Panc1 (cell line): ENCODE measurements around the gene TMEM8B. TPM values are rescaled to one million over a fixed set of nuclear protein-coding genes. Genes with fewer than 3 reads are reported as not detected.

ENCODE experiments used
- ATAC-seq: fragments of 200-7000 bp; cut with Tn5 transposase; 2 replicates; pipeline ENCODE4 v1.9.1; 2020; ENCODE audit warnings: mild to moderate bottlenecking, moderate library complexity
- BruUV-seq: library from RNA; stranded (reverse); fragments of 400-500 nt; replicated peaks from 2 replicates; lab custom pipeline; 2021; lab: Mats Ljungman, UMichigan
- CTCF ChIA-PET: fragments of 300-600 bp; sonication (Branson Sonifier 250); formaldehyde crosslinking; loops from one replicate; lab custom pipeline; 2022; ENCODE audit warnings: antibody characterized with exemption; lab: Charles Lee
- POLR2A ChIA-PET: fragments of 300-600 bp; sonication (Branson Sonifier 250); formaldehyde crosslinking; loops from one replicate; lab custom pipeline; 2022; ENCODE audit warnings: antibody characterized with exemption; lab: Charles Lee
- DNase-seq: peaks from one replicate; pipeline ENCODE4 v3.0.0-alpha.2; 2010; ENCODE audit warnings: low read depth, low spot score
- H3K27ac ChIP-seq: 2 replicates; pipeline ENCODE4 v1.5.1; 2011; ENCODE audit warnings: mild to moderate bottlenecking, low read length, inconsistent platforms
- H3K27me3 ChIP-seq: fragments of 200-500 bp; sonication (Bioruptor generic); 2 replicates; pipeline ENCODE4 v1.6.0; 2014; ENCODE audit warnings: low read length, inconsistent platforms; ENCODE audit not compliant: control insufficient read depth, insufficient read depth
- H3K36me3 ChIP-seq: fragments of 200-500 bp; sonication (Bioruptor generic); 2 replicates; pipeline ENCODE4 v1.5.1; 2014; ENCODE audit warnings: inconsistent platforms, mild to moderate bottlenecking, low read length, moderate library complexity; ENCODE audit not compliant: control insufficient read depth, insufficient read depth
- H3K4me1 ChIP-seq: 2 replicates; pipeline ENCODE4 v1.5.1; 2011; ENCODE audit warnings: inconsistent platforms, mild to moderate bottlenecking, low read length, moderate library complexity; ENCODE audit not compliant: control insufficient read depth, insufficient read depth
- H3K4me3 ChIP-seq, 2 experiments: 2 replicates each; pipeline ENCODE4 v1.5.1; 2011 to 2012; ENCODE audit warnings: low read depth in 2 of 2, low read length in 2 of 2, mild to moderate bottlenecking in 2 of 2, inconsistent platforms in 1 of 2, moderate library complexity in 1 of 2
- H3K9me3 ChIP-seq: fragments of 200-500 bp; sonication (Bioruptor generic); 2 replicates; pipeline ENCODE4 v1.5.1; 2014; ENCODE audit warnings: low read depth, mild to moderate bottlenecking, inconsistent platforms, low read length, moderate library complexity; ENCODE audit not compliant: control insufficient read depth, insufficient read depth
- POLR2AphosphoS5 ChIP-seq: IDR thresholded peaks from 2 replicates; pipeline ENCODE4 v1.6.1; 2012; ENCODE audit warnings: mild to moderate bottlenecking, low read depth, low read length, moderate library complexity
- SIN3A ChIP-seq: IDR thresholded peaks from 2 replicates; pipeline ENCODE4 v1.6.1; 2012; ENCODE audit warnings: low read depth, mild to moderate bottlenecking, low read length, moderate library complexity, borderline replicate concordance; ENCODE audit not compliant: insufficient read depth
- TCF7L2 ChIP-seq: IDR thresholded peaks from 2 replicates; pipeline ENCODE4 v1.6.1; 2011; ENCODE audit warnings: mild to moderate bottlenecking, low read depth, low read length, inconsistent platforms
- in situ Hi-C: cut with HindIII; loops from 2 replicates; pipeline ENCODE4 v1.10.0; 2016; ENCODE audit warnings: low sequenced_read_pairs, low pct_unique_long_range_greater_than_20kb
- intact Hi-C: fragments of 100-400 bp; cut with micrococcal nuclease; formaldehyde crosslinking; loops from one replicate; pipeline ENCODE4 v1.10.0; 2022; ENCODE audit not compliant: unreplicated experiment
- total RNA-seq: library from RNA; stranded (reverse); gene quantifications from one replicate; pipeline ENCODE4 v1.2.1, GENCODE V29; 2021; ENCODE audit not compliant: unreplicated experiment
- TF ChIP-seq, protein P1 (sequence below), 2 experiments: IDR thresholded peaks; 2 replicates each; pipeline ENCODE4 v1.6.1; 2011 to 2012; ENCODE audit warnings: low read depth in 2 of 2, control low read depth in 1 of 2, low read length in 1 of 2, mild to moderate bottlenecking in 1 of 2, moderate library complexity in 1 of 2; ENCODE audit not compliant: insufficient read depth in 1 of 2
- TF ChIP-seq, protein P2 (sequence below): fragments of 450-650 bp; IDR thresholded peaks from 2 replicates; pipeline ENCODE4 v1.5.1; 2017; ENCODE audit warnings: mild to moderate bottlenecking

The TMEM8B gene
- total RNA-seq, 1 experiment from 2014 or later, result 7.9 TPM

DNA sequence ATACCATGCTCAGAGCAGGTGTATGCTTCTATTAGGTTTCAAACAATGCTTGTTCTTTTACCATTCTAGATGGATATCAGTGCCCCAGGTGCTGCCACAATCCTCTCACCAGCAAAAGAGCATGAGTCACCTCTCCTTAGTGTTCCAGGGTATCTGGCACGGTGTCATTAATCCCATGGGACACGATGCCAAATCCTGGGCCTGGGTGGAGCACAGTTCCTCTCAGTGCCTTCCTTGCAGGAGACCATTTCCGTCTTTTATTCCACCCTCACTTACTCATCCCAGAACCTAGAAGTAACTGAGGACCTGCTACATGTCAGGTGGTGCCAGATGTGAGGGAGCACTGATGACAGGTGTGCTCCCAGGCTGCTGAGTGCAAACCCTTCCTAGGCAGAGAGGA lies 42.5 kb downstream of the TMEM8B start:
- in situ Hi-C loops (no loop called here), intact Hi-C loops (no loop called here)
- TF ChIP-seq POLR2AphosphoS5, result no peak
- TF ChIP-seq, protein P1, sequence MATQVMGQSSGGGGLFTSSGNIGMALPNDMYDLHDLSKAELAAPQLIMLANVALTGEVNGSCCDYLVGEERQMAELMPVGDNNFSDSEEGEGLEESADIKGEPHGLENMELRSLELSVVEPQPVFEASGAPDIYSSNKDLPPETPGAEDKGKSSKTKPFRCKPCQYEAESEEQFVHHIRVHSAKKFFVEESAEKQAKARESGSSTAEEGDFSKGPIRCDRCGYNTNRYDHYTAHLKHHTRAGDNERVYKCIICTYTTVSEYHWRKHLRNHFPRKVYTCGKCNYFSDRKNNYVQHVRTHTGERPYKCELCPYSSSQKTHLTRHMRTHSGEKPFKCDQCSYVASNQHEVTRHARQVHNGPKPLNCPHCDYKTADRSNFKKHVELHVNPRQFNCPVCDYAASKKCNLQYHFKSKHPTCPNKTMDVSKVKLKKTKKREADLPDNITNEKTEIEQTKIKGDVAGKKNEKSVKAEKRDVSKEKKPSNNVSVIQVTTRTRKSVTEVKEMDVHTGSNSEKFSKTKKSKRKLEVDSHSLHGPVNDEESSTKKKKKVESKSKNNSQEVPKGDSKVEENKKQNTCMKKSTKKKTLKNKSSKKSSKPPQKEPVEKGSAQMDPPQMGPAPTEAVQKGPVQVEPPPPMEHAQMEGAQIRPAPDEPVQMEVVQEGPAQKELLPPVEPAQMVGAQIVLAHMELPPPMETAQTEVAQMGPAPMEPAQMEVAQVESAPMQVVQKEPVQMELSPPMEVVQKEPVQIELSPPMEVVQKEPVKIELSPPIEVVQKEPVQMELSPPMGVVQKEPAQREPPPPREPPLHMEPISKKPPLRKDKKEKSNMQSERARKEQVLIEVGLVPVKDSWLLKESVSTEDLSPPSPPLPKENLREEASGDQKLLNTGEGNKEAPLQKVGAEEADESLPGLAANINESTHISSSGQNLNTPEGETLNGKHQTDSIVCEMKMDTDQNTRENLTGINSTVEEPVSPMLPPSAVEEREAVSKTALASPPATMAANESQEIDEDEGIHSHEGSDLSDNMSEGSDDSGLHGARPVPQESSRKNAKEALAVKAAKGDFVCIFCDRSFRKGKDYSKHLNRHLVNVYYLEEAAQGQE (IDR thresholded peaks at IDR 0.05; ENCODE audit: insufficient read depth in 1 of 2, low read depth in 2 of 2, low read length in 1 of 2), result no peak
- TF ChIP-seq TCF7L2, result no peak
- TF ChIP-seq, protein P2, sequence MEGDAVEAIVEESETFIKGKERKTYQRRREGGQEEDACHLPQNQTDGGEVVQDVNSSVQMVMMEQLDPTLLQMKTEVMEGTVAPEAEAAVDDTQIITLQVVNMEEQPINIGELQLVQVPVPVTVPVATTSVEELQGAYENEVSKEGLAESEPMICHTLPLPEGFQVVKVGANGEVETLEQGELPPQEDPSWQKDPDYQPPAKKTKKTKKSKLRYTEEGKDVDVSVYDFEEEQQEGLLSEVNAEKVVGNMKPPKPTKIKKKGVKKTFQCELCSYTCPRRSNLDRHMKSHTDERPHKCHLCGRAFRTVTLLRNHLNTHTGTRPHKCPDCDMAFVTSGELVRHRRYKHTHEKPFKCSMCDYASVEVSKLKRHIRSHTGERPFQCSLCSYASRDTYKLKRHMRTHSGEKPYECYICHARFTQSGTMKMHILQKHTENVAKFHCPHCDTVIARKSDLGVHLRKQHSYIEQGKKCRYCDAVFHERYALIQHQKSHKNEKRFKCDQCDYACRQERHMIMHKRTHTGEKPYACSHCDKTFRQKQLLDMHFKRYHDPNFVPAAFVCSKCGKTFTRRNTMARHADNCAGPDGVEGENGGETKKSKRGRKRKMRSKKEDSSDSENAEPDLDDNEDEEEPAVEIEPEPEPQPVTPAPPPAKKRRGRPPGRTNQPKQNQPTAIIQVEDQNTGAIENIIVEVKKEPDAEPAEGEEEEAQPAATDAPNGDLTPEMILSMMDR, result no peak
- TF ChIP-seq SIN3A, result no peak
- no TSS peak for BruUV-seq
- no peaks in the 10 kb centered on the region for H3K36me3 ChIP-seq
- ATAC-seq (peak; percentile 57; the same call in 1 of the 2 replicates), DNase-seq (no peak)
- H3K27me3 ChIP-seq, result no peaks in the 10 kb centered on the region; the same call in 1 of the 2 replicates
- ChIA-PET POLR2A (no interaction called here), CTCF (no interaction called here)
- no peak overlapping the region for H3K4me3 ChIP-seq
- no peak overlapping the region for H3K27ac ChIP-seq
- no peaks in the 10 kb centered on the region for H3K4me1 ChIP-seq
- H3K9me3 ChIP-seq, result peaks cover 7% of the 10 kb centered on the region; the same call in 1 of the 2 replicates

DNA sequence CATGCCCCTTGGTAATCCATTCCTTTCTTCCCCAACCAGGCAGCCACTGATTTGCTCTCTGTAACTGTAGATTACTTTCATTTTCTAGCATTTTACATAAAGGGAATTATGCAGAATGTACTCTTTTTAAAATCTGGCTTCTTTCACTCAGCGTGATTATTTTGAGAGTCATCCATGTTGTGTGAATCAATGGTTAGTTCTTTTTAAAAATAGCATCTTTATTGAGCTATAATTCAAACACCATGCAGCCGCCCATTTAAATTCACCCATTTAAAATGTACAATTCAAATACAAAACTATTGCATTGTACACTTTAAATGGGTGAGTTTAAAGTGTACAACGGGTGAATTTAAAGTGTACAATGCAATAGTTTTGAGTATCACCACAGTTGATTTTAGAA lies 43.5 kb downstream of the TMEM8B start:
- intact Hi-C loops, result no loop called here
- DNase-seq, result no peak
- Histone ChIP-seq H3K36me3 (no peaks in the 10 kb centered on the region), H3K4me3 (no peak overlapping the region), H3K27ac (no peak overlapping the region), H3K4me1 (no peaks in the 10 kb centered on the region), H3K27me3 (no peaks in the 10 kb centered on the region; the same call in 1 of the 2 replicates), H3K9me3 (peaks cover 12% of the 10 kb centered on the region; the same call in 1 of the 2 replicates)
- no TSS peak for BruUV-seq
- TF ChIP-seq SIN3A (no peak), TCF7L2 (no peak)
- TF ChIP-seq, protein P2, result no peak
- ChIA-PET POLR2A (no interaction called here), CTCF (no interaction called here)
- no peak for ATAC-seq
- in situ Hi-C loops, result no loop called here
